GM23248 (cell line): ENCODE measurements around the gene GTF2IRD1.

ENCODE experiments used
- EZH2 ChIP-seq: fragments of 200-600 bp; sonication (generic); IDR thresholded peaks from 2 replicates; pipeline ENCODE4 v1.6.1; 2018; ENCODE audit warnings: antibody characterized with exemption, mild to moderate bottlenecking; ENCODE audit not compliant: insufficient read depth, poor library complexity, severe bottlenecking
- EZH2phosphoT487 ChIP-seq: fragments of 200-600 bp; sonication (generic); IDR thresholded peaks from 2 replicates; pipeline ENCODE4 v1.6.1; 2018; ENCODE audit warnings: antibody characterized with exemption, moderate library complexity, mild to moderate bottlenecking, low read depth; ENCODE audit not compliant: insufficient read depth

DNA sequence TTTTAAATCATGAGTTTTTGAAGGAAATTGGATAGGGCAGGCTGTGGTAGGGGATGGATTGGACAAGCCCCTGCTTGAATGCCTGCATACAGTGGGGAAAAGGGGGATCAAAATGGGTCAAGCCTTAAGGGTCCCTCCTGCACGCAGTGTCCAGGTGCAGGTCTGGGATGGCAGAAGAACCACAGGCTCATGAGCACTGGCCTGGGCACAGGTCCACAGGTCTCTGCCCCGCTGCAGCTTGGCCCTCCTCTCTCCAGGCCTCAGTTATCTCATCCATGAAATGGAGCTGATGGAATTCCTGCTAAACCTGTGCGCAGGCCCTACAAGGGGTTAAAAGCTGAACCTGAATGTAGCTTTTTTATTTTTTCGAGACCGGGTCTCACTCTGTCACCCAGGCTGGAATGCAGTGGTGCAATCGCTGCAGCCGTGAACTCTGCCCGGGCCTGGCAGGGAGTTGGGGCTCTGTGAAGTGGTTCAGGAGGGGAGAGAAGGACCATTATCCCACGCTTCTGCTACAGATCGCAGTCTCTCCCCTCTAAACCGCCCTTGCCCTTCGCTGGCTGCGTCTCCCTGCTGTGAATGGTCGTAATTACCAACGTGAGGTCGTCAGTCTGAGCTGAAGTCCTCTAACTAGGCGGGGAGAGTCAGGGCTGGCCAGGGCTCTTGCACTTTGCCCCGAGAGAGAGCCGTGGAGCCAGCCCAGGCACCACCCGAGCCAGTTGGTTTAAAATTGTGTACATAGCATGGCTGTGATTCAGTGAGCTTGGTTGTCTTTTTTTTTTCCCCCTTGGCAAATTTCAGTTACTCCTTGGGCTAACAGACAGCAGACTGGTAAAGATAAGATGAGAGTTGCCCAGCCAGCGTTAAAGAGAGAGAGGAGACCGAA lies 126.3 kb downstream of the GTF2IRD1 start:
- no peak for TF ChIP-seq EZH2phosphoT487
- no peak for TF ChIP-seq EZH2
